SU-DHL-6 (cell line): ENCODE results near the gene SOX13.

Source experiments
- EZH2phosphoT487 ChIP-seq: fragments of 200-600 bp; sonication (generic), shearing (Covaris generic); conservative IDR thresholded peaks from 2 replicates; pipeline ENCODE4 v1.6.1; 2018; ENCODE audit warnings: mild to moderate bottlenecking, antibody characterized with exemption, low read length, moderate library complexity, mixed read lengths
- TF ChIP-seq, protein P1 (sequence below): fragments of 200-600 bp; sonication (generic); IDR thresholded peaks from one replicate; pipeline ENCODE4 v1.5.1; 2017; ENCODE audit warnings: antibody characterized with exemption, mild to moderate bottlenecking, low read length, moderate library complexity; ENCODE audit not compliant: insufficient read depth, poor library complexity, severe bottlenecking

DNA sequence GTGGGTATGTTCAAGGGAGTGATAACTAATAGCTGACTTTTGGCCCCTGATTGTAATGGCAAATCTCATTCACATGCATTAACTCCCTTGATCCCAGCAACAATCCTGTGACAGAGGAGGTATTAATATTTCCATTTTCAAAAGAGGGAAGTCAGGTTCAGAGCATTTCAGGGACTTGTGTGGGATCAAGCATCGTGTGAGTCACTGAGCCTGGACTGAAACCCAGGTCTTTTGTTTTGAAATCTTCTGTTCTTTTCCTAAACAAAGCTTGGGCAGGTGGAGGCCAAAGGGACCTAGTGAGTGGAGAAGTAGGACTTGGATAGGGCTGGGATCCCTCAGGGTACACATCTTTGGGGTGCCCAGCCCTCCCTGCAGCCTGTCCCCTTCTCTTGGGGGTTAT lies 41.0 kb downstream of the SOX13 start:
- TF ChIP-seq, protein P1, sequence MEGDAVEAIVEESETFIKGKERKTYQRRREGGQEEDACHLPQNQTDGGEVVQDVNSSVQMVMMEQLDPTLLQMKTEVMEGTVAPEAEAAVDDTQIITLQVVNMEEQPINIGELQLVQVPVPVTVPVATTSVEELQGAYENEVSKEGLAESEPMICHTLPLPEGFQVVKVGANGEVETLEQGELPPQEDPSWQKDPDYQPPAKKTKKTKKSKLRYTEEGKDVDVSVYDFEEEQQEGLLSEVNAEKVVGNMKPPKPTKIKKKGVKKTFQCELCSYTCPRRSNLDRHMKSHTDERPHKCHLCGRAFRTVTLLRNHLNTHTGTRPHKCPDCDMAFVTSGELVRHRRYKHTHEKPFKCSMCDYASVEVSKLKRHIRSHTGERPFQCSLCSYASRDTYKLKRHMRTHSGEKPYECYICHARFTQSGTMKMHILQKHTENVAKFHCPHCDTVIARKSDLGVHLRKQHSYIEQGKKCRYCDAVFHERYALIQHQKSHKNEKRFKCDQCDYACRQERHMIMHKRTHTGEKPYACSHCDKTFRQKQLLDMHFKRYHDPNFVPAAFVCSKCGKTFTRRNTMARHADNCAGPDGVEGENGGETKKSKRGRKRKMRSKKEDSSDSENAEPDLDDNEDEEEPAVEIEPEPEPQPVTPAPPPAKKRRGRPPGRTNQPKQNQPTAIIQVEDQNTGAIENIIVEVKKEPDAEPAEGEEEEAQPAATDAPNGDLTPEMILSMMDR, result no peak
- no peak for TF ChIP-seq EZH2phosphoT487
